Bronchial epithelial cell (primary cell): ENCODE results near the gene NR1I2. TPM values are rescaled to one million over a fixed set of nuclear protein-coding genes. Genes with fewer than 3 reads are reported as not detected.

Experiments
- DNase-seq: peaks from one replicate; pipeline ENCODE4 v3.0.0-alpha.2; 2010; ENCODE audit warnings: low read depth
- FAIRE-seq: peaks from 2 replicates; lab custom pipeline; 2011; peaks lifted over from hg19 to GRCh38; lab: Jason Lieb, UNC
- H3K27me3 ChIP-seq: 2 replicates; pipeline ENCODE4 v1.5.1; 2011; ENCODE audit warnings: low read length; ENCODE audit not compliant: control insufficient read depth, insufficient read depth
- H3K36me3 ChIP-seq: 2 replicates; pipeline ENCODE4 v1.5.1; 2011; ENCODE audit warnings: low read length; ENCODE audit not compliant: control insufficient read depth, insufficient read depth
- H3K4me3 ChIP-seq: 2 replicates; pipeline ENCODE4 v1.5.1; 2011; ENCODE audit warnings: mild to moderate bottlenecking, low read depth, low read length, control low read depth
- CTCF ChIP-seq: IDR thresholded peaks from 2 replicates; pipeline ENCODE4 v1.5.1; 2011; ENCODE audit warnings: mild to moderate bottlenecking, moderate library complexity, low read length, control low read depth, inconsistent platforms; ENCODE audit not compliant: insufficient read depth, severe bottlenecking
- total RNA-seq: library from RNA; depleted of rRNA; stranded (reverse); fragments of >200 nt; gene quantifications from 2 replicates; pipeline ENCODE4 v1.2.1, GENCODE V29; 2014

The NR1I2 gene
- total RNA-seq, 1 donor from 2014 or later, result not detected

GRCh38 chr3:119745942-119746341 lies 36.0 kb upstream of the NR1I2 start:
- TF ChIP-seq CTCF, result no peak
- H3K36me3 ChIP-seq, result no peaks in the 10 kb centered on the region
- FAIRE-seq, result no peak

GRCh38 chr3:119746423-119746822 lies 35.5 kb upstream of the NR1I2 start:
- no peaks in the 10 kb centered on the region for H3K36me3 ChIP-seq
- no peaks in the 10 kb centered on the region for H3K27me3 ChIP-seq
- no peak for TF ChIP-seq CTCF
- FAIRE-seq, result no peak
- DNase-seq, result no peak
- no peak overlapping the region for H3K4me3 ChIP-seq

More at GRCh38 chr3:119745942-119746341, 36.0 kb upstream of the NR1I2 start:
- DNase-seq, result no peak
- Histone ChIP-seq H3K4me3 (no peak overlapping the region), H3K27me3 (no peaks in the 10 kb centered on the region)

- H3K36me3 ChIP-seq, result no peaks in the 10 kb centered on the region
- no peaks in the 10 kb centered on the region for H3K27me3 ChIP-seq
- FAIRE-seq (no peak), DNase-seq (no peak)
- H3K4me3 ChIP-seq, result no peak overlapping the region
- no peak for TF ChIP-seq CTCF
These were observed 34.5 kb upstream of the NR1I2 start for GRCh38 chr3:119747357-119747756.

- Histone ChIP-seq H3K36me3 (no peaks in the 10 kb centered on the region), H3K4me3 (no peak overlapping the region), H3K27me3 (no peaks in the 10 kb centered on the region)
- FAIRE-seq (no peak), DNase-seq (no peak)
- TF ChIP-seq CTCF, result no peak
These were observed 32.9 kb upstream of the NR1I2 start for GRCh38 chr3:119748991-119749390.

GRCh38 chr3:119751423-119751822 lies 30.5 kb upstream of the NR1I2 start:
- DNase-seq (no peak), FAIRE-seq (no peak)
- Histone ChIP-seq H3K4me3 (no peak overlapping the region), H3K36me3 (no peaks in the 10 kb centered on the region), H3K27me3 (no peaks in the 10 kb centered on the region)
- no peak for TF ChIP-seq CTCF

GRCh38 chr3:119759962-119760361 lies 21.9 kb upstream of the NR1I2 start:
- Histone ChIP-seq H3K36me3 (no peaks in the 10 kb centered on the region), H3K27me3 (no peaks in the 10 kb centered on the region), H3K4me3 (no peak overlapping the region)
- DNase-seq, result no peak
- TF ChIP-seq CTCF, result no peak
- FAIRE-seq, result no peak
